HEK293 (cell line): Measurements from ENCODE around the gene PRLR.

Source experiments
- CTCF ChIP-seq: fragments of 450-650 bp; formaldehyde crosslinking; IDR thresholded peaks from 2 replicates; pipeline ENCODE4 v1.5.1; 2016; ENCODE audit warnings: missing biosample characterization, missing genetic modification characterization
- TF ChIP-seq, protein P1 (sequence below): fragments of 450-650 bp; formaldehyde crosslinking; conservative IDR thresholded peaks from 2 replicates; pipeline ENCODE4 v1.5.1; 2016; ENCODE audit warnings: low read depth, missing biosample characterization, missing genetic modification characterization

DNA sequence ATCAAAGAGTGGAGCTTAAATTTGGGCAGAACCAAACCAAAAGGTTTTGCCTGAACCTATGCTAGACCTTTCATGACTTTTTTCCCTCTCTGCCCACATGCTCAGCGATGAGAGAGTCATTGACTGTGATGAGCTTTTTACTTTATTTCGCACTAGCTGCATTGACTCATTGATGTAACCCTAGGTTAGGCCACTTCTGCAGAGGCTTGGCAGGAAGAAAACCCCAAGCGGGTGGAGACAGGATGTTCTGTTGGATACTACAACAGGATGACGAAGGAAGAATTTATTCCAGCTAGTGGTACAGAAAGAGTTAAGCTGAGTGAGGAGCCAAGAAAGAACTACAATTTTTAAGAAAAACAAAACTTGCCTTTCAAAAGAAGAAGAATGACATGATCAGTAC lies 201.0 kb downstream of the PRLR start:
- TF ChIP-seq, protein P1, sequence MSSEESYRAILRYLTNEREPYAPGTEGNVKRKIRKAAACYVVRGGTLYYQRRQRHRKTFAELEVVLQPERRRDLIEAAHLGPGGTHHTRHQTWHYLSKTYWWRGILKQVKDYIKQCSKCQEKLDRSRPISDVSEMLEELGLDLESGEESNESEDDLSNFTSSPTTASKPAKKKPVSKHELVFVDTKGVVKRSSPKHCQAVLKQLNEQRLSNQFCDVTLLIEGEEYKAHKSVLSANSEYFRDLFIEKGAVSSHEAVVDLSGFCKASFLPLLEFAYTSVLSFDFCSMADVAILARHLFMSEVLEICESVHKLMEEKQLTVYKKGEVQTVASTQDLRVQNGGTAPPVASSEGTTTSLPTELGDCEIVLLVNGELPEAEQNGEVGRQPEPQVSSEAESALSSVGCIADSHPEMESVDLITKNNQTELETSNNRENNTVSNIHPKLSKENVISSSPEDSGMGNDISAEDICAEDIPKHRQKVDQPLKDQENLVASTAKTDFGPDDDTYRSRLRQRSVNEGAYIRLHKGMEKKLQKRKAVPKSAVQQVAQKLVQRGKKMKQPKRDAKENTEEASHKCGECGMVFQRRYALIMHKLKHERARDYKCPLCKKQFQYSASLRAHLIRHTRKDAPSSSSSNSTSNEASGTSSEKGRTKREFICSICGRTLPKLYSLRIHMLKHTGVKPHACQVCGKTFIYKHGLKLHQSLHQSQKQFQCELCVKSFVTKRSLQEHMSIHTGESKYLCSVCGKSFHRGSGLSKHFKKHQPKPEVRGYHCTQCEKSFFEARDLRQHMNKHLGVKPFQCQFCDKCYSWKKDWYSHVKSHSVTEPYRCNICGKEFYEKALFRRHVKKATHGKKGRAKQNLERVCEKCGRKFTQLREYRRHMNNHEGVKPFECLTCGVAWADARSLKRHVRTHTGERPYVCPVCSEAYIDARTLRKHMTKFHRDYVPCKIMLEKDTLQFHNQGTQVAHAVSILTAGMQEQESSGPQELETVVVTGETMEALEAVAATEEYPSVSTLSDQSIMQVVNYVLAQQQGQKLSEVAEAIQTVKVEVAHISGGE (tag by site-specific recombination) = no peak
- no peak for TF ChIP-seq CTCF (tag by site-specific recombination)
